Right lobe of liver (tissue), 4 donors: ENCODE measurements around the gene DLX1.

ENCODE experiments used
- CTCF ChIP-seq, 4 donors: fragments of 200-600 bp in 3 of 4; fragments of 450-650 bp in 1 of 4; IDR thresholded peaks; one replicate each; pipeline versions ENCODE4 v1.5.1 to v1.8.0; 2016 to 2022; ENCODE audit warnings: antibody characterized with exemption in 4 of 4, mild to moderate bottlenecking in 2 of 4
- POLR2A ChIP-seq: fragments of 450-650 bp; IDR thresholded peaks from one replicate; pipeline ENCODE4 v1.6.1; 2017; ENCODE audit warnings: antibody characterized with exemption, mild to moderate bottlenecking
- donor health status: DM: no; HTN: no; CAD: no.
- donor health status: DM: no; HTN: no; CAD: no.
- donor health status: DM: no; HTN: yes; CAD: no.

GRCh38 chr2:172039011-172039704 is 46.1 kb upstream of the DLX1 start:
- TF ChIP-seq CTCF (IDR thresholded peaks at IDR 0.05) (no peak), POLR2A (no peak)
